NCI-H748 (cell line): Measurements from ENCODE around the gene NREP.

ENCODE experiments used
- DNase-seq: peaks from one replicate; lab custom pipeline; 2025; ENCODE audit not compliant: unreplicated experiment; lab: John Stamatoyannopoulos, UW

NREP gene, protein sequence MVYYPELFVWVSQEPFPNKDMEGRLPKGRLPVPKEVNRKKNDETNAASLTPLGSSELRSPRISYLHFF

DNA sequence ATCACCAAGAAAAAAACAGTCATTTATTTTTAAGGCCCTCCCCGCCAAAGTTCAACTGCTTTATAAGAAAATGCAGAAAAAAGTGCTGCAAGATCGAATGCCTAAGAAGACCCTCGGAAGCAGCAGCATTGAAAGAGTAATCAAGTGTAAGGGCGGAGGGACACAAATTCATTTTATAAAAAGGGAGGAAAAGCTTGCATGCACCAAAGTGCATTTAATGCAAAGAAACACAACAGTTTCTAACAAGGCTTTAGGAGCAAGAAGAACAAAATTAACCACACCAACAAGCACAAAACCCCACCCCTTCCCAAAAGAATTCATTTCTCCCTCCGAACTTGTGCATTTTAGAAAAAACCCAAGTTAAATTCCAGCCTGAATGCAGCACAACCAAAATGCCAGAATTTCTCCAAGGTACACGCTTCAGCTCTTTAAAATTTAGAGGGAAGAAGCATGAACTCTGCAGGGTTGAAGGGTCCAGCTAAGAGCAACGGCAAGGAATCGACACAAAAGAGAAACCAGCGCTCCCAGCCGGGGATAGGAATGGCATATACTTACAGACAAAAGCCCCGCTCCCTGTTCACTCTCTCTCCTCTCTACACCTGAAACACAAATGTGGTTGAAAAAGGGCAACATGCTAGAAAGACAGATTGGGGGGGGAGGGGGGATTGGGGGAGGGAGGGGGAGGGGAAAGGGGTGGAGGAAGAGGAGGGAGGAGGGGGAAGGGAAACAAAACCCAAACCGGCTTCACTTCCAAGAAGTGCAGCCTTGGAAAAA is at the start of gene NREP:
NREP (minus strand) TSS at position 614 of the 774 bp plus-strand sequence. CDS start 1,422 bp downstream, outside the sequence.
- peak; percentile 90 for DNase-seq

- no peak for DNase-seq
Observed at GRCh38 chr5:111806753-111807152, 49.8 kb upstream of the NREP start.

DNA sequence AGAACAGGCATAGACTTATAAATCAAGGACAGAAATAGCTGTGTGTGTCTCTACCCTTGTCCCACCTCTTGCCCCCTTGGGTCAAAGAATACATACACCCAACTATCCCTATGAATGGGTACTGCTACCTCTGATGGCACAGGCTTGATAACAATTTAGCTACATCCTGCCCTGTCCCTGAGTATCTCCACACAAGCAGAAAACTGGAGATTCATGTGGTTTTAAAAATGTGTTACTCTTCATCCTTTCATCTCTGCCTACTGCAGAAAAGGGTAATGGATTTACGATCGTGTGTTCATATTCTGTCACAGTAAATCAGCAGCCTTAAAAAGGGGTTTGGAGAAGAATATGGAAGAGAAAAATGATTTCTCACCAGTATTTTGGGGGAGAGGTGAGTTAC is 49.2 kb upstream of the NREP start:
- no peak for DNase-seq

DNA sequence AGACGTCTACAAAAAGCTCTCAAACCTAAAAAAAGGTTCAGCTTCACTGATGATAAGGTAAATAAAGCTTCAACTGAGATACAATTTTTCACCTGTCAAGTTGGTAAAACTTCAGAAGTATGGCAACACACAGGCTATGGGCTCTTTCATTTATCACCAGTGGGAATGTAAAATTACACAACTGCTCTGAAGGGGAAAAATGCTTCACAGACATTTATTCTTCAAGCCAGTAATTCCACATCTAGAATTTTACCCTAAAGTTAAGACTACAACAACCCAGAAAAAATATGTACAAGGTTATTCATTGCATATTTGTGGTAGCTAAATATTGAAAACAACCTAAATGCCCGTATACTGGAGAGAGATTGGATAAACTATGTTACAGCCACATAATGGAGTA is 48.1 kb upstream of the NREP start:
- no peak for DNase-seq

DNA sequence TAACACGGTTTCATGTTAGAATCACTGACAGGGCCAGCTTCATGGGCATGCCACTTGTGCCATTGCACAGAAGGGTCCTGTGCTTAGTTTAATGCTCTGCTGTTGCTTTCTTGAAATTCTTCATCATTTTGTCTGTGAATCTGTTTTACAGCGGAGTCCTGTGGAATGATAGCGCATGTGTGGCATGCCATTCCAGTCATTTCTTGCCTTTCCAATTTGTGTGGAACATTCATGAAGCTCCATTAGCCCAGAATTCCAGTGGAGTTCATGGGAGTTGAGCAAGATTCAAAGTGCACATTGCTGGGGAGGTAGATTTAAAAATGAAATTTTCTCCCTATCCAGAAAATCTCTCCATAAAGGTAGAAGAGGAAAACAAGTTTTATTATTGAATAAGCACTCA is 43.4 kb upstream of the NREP start:
- no peak for DNase-seq

DNA sequence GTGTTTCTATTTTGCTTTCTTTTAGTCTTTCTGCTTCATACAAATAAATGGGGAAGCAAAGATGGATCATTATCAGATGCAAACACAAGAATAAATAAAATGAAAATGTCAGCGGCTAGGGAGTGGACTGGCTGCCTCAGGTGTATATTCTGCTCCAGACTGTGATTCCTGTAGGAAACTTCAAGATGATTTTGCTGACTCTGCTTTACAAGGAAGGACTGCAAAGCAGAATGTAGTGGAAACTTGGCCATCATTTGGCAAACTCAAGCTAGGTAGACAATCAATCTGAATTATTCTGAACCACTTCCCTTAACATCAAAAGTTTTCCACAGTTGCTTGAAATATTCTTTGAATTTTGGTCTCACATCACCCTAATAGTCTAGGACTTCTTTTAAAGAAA is 38.1 kb upstream of the NREP start:
- no peak for DNase-seq

DNA sequence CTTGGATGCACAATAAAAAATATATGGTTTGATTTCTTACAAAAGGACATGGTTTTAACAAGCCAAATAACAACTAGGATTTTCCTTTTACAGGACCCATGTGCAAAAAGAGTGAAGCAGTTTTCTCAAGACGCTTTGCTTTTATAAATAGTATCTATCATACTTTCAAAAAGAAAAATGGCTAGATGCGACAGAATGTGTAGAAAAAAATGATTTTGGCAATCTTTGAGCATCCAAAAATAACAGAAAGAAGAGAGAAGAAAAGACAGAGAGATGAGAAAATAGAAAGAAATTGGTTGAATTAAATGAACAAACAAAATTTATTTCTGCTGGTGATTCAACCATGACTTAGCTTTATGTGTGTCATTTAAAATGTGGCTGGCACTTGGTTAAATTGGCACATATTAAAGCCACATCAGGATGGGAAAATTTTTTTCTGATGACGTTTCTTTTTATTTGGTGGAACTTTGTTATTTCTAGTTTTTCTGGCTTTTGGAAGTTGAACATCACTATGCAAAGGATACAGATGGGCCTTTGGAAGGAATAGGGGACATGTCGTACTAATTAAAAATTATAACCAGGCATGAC is 35.6 kb upstream of the NREP start:
- DNase-seq = no peak

- DNase-seq = no peak
Observed at GRCh38 chr5:111790295-111790694, 33.3 kb upstream of the NREP start.

- no peak for DNase-seq
Observed at GRCh38 chr5:111787006-111787405, 30.0 kb upstream of the NREP start.

GRCh38 chr5:111784491-111785181 is 27.6 kb upstream of the NREP start:
- no peak for DNase-seq

- DNase-seq = no peak
Observed at GRCh38 chr5:111783537-111783936, 26.5 kb upstream of the NREP start.

GRCh38 chr5:111782216-111782615 is 25.2 kb upstream of the NREP start:
- no peak for DNase-seq

GRCh38 chr5:111781200-111781599 is 24.2 kb upstream of the NREP start:
- no peak for DNase-seq

- peak; percentile 12 for DNase-seq
Observed at GRCh38 chr5:111779922-111780292, 22.9 kb upstream of the NREP start.

GRCh38 chr5:111779260-111779921 is 22.4 kb upstream of the NREP start:
- DNase-seq = no peak

- DNase-seq = no peak
Observed at GRCh38 chr5:111776913-111777781, 20.2 kb upstream of the NREP start.

DNA sequence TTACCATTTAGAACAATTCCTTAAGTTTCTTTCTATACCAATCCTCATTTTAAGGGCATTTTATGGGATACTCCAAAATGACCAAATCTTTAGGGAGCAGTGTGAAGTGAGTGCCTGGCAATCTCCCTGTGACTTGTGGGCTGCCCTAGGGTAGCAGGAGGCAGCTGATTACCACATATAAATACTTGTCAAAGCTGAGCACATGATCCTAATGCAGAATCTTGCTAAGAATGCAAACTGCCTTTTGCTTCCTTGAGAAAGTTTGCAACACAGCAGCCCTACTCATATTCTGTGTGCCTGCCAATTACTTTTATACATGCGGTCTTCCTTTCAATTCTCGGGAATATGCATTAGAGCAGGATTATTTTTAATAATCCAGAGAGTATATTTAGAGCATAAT is 18.2 kb upstream of the NREP start:
- DNase-seq = no peak

- no peak for DNase-seq
Observed at GRCh38 chr5:111774525-111774924, 17.5 kb upstream of the NREP start.

GRCh38 chr5:111772456-111773122 is 15.6 kb upstream of the NREP start:
- peak; percentile 46 for DNase-seq

DNA sequence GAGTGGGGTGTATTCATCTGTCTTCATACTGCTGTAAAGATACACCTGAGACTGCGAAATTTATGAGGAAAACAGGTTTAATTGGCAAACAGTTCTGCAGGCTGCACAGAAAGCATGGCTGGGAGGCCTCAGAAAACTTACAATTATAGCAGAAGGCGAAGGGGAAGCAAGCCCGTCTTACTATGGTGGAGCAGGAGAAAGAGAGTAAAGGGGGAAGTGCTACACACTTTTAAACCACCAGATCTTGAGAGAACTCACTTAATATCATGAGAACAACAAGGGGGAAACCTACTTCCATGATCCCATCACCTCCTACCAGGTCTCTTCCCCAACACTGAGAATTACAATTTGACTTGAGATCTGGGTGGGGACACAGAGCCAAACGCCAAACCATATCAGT is 12.5 kb upstream of the NREP start:
- DNase-seq = no peak
